ENCODE measurements around the gene HLA-DPB1.

HLA-DPB1 gene

GRCh38 chr6:33132081-33132524, 56.3 kb downstream of the HLA-DPB1 start:
- Histone ChIP-seq H3K4me2 (ENCODE audit: low read length, poor library complexity, severe bottlenecking) (no peak overlapping the region), H2BK5ac (ENCODE audit: low read depth, low read length, poor library complexity, severe bottlenecking) (no peak overlapping the region), H3K4me1 (ENCODE audit: control insufficient read depth, insufficient read depth, low read depth, low read length) (no peaks in the 10 kb centered on the region), H4K91ac (ENCODE audit: low read length) (no peak overlapping the region), H3K27me3 (ENCODE audit: control insufficient read depth in 1 of 2, insufficient read depth in 1 of 2, low read length in 2 of 2) (peaks cover 0 to 47% of the 10 kb centered on the region in 2 experiments), H4K8ac (ENCODE audit: low read length) (no peak overlapping the region), H2AFZ (ENCODE audit: low read depth, low read length) (no peak overlapping the region), H3K14ac (ENCODE audit: low read length in 2 of 2) (no peak overlapping the region), H2BK120ac (ENCODE audit: low read depth, low read length) (no peak overlapping the region), H2AK5ac (ENCODE audit: low read length, severe bottlenecking) (no peak overlapping the region), H3K9ac (ENCODE audit: low read length) (peak overlapping the region; percentile 39), H3K23ac (ENCODE audit: low read length in 2 of 2) (no peak overlapping the region), H2BK15ac (ENCODE audit: low read depth, poor library complexity, severe bottlenecking) (no peak overlapping the region), H3K36me3 (ENCODE audit: control insufficient read depth in 1 of 2, insufficient read depth in 2 of 2, low read depth in 1 of 2, low read length in 2 of 2) (no peaks in the 10 kb centered on the region), H3K18ac (ENCODE audit: low read depth in 1 of 2, low read length in 2 of 2) (no peak overlapping the region), H3K79me1 (replicated peaks; ENCODE audit: low read length, poor library complexity, severe bottlenecking) (no peaks in the 10 kb centered on the region), H3K9me3 (ENCODE audit: control insufficient read depth, low read length) (no peaks in the 10 kb centered on the region), H3K4ac (ENCODE audit: low read depth in 1 of 2, low read length in 2 of 2) (no peak overlapping the region), H3K27ac (ENCODE audit: low read length, poor library complexity, severe bottlenecking) (no peak overlapping the region), H3K4me3 (ENCODE audit: insufficient read depth in 1 of 2, low read depth in 1 of 2, low read length in 2 of 2) (no peak overlapping the region), H2BK12ac (ENCODE audit: low read length in 2 of 2) (no peak overlapping the region)
- WGBS: 77% methylated on average over 8 of the region's 8 CpGs
- DNase-seq: no peak

GRCh38 chr6:33136310-33136900, 60.6 kb downstream of the HLA-DPB1 start:
- Histone ChIP-seq H2BK12ac (ENCODE audit: low read length in 2 of 2) (no peak overlapping the region), H3K36me3 (ENCODE audit: control insufficient read depth in 1 of 2, insufficient read depth in 2 of 2, low read depth in 1 of 2, low read length in 2 of 2) (no peaks in the 10 kb centered on the region), H2AFZ (ENCODE audit: low read depth, low read length) (no peak overlapping the region), H3K4me1 (ENCODE audit: control insufficient read depth, insufficient read depth, low read depth, low read length) (no peaks in the 10 kb centered on the region), H2AK5ac (ENCODE audit: low read length, severe bottlenecking) (no peak overlapping the region), H2BK120ac (ENCODE audit: low read depth, low read length) (no peak overlapping the region), H4K91ac (ENCODE audit: low read length) (no peak overlapping the region), H3K23ac (ENCODE audit: low read length in 2 of 2) (no peak overlapping the region), H3K4ac (ENCODE audit: low read depth in 1 of 2, low read length in 2 of 2) (no peak overlapping the region), H3K4me3 (ENCODE audit: insufficient read depth in 1 of 2, low read depth in 1 of 2, low read length in 2 of 2) (no peak overlapping the region), H3K9me3 (ENCODE audit: control insufficient read depth, low read length) (no peaks in the 10 kb centered on the region), H3K18ac (ENCODE audit: low read depth in 1 of 2, low read length in 2 of 2) (no peak overlapping the region), H3K79me1 (replicated peaks; ENCODE audit: low read length, poor library complexity, severe bottlenecking) (no peaks in the 10 kb centered on the region), H3K27me3 (ENCODE audit: control insufficient read depth in 1 of 2, insufficient read depth in 1 of 2, low read length in 2 of 2) (peaks cover 0 to 23% of the 10 kb centered on the region in 2 experiments), H3K4me2 (ENCODE audit: low read length, poor library complexity, severe bottlenecking) (no peak overlapping the region), H2BK15ac (ENCODE audit: low read depth, poor library complexity, severe bottlenecking) (no peak overlapping the region), H3K9ac (ENCODE audit: low read length) (no peak overlapping the region), H4K8ac (ENCODE audit: low read length) (no peak overlapping the region), H3K14ac (ENCODE audit: low read length in 2 of 2) (no peak overlapping the region), H2BK5ac (ENCODE audit: low read depth, low read length, poor library complexity, severe bottlenecking) (no peak overlapping the region), H3K27ac (ENCODE audit: low read length, poor library complexity, severe bottlenecking) (no peak overlapping the region)
- no peak for DNase-seq
- WGBS: 65% methylated on average over 4 of the region's 4 CpGs

Measured in mesenchymal stem cell (in vitro differentiated cells and primary cell).